ENCODE results near the gene ARHGEF28. TPM values are rescaled to one million over a fixed set of nuclear protein-coding genes. Genes with fewer than 3 reads are reported as not detected.

ARHGEF28 gene
- polyA plus RNA-seq, 3 donors: 50.6 to 53.2 (median 51.1) TPM

GRCh38 chr5:73617510-73618279 is 8.3 kb upstream of the ARHGEF28 start:
- no peak for DNase-seq (ENCODE audit: low read depth in 3 of 3, low spot score in 2 of 3)

- no peak for DNase-seq (ENCODE audit: low read depth in 3 of 3, low spot score in 2 of 3)
Observed at GRCh38 chr5:73619606-73620333, 6.2 kb upstream of the ARHGEF28 start.

GRCh38 chr5:73620334-73620687 is 5.7 kb upstream of the ARHGEF28 start:
- DNase-seq (ENCODE audit: low read depth in 3 of 3, low spot score in 2 of 3): no peak

- DNase-seq (ENCODE audit: low read depth in 3 of 3, low spot score in 2 of 3): no peak
Observed at GRCh38 chr5:73623060-73623459, 2.9 kb upstream of the ARHGEF28 start.

GRCh38 chr5:73623901-73624404 is 2.0 kb upstream of the ARHGEF28 start:
- DNase-seq (ENCODE audit: low read depth in 3 of 3, low spot score in 2 of 3): no peak

- no peak for DNase-seq (ENCODE audit: low read depth in 3 of 3, low spot score in 2 of 3)
Observed at GRCh38 chr5:73624888-73625287, 1.1 kb upstream of the ARHGEF28 start.

- DNase-seq (ENCODE audit: low read depth in 3 of 3, low spot score in 2 of 3): peak in 1 of 3 donors; percentile 8
Observed at GRCh38 chr5:73625372-73625943, 538 bp upstream of the ARHGEF28 start.

GRCh38 chr5:73626814-73627313 is 868 bp downstream of the ARHGEF28 start:
- DNase-seq (ENCODE audit: low read depth in 3 of 3, low spot score in 2 of 3): no peak

GRCh38 chr5:73629456-73629855 is 3.5 kb downstream of the ARHGEF28 start:
- no peak for DNase-seq (ENCODE audit: low read depth in 3 of 3, low spot score in 2 of 3)

GRCh38 chr5:73630765-73631164 is 4.8 kb downstream of the ARHGEF28 start:
- no peak for DNase-seq (ENCODE audit: low read depth in 3 of 3, low spot score in 2 of 3)

GRCh38 chr5:73631500-73631899 is 5.5 kb downstream of the ARHGEF28 start:
- DNase-seq (ENCODE audit: low read depth in 3 of 3, low spot score in 2 of 3): no peak

GRCh38 chr5:73633060-73633459 is 7.1 kb downstream of the ARHGEF28 start:
- DNase-seq (ENCODE audit: low read depth in 3 of 3, low spot score in 2 of 3): no peak

GRCh38 chr5:73636408-73636807 is 10.4 kb downstream of the ARHGEF28 start:
- no peak for DNase-seq (ENCODE audit: low read depth in 3 of 3, low spot score in 2 of 3)

- no peak for DNase-seq (ENCODE audit: low read depth in 3 of 3, low spot score in 2 of 3)
Observed at GRCh38 chr5:73637565-73637964, 11.6 kb downstream of the ARHGEF28 start.

GRCh38 chr5:73638344-73639095 is 12.5 kb downstream of the ARHGEF28 start:
- no peak for DNase-seq (ENCODE audit: low read depth in 3 of 3, low spot score in 2 of 3)

GRCh38 chr5:73640861-73641320 is 14.9 kb downstream of the ARHGEF28 start:
- DNase-seq (ENCODE audit: low read depth in 3 of 3, low spot score in 2 of 3): no peak

GRCh38 chr5:73641811-73642210 is 15.8 kb downstream of the ARHGEF28 start:
- DNase-seq (ENCODE audit: low read depth in 3 of 3, low spot score in 2 of 3): no peak

GRCh38 chr5:73642344-73642743 is 16.3 kb downstream of the ARHGEF28 start:
- DNase-seq (ENCODE audit: low read depth in 3 of 3, low spot score in 2 of 3): no peak

GRCh38 chr5:73644385-73644963 is 18.5 kb downstream of the ARHGEF28 start:
- DNase-seq (ENCODE audit: low read depth in 3 of 3, low spot score in 2 of 3): no peak

GRCh38 chr5:73647721-73648120 is 21.7 kb downstream of the ARHGEF28 start:
- no peak for DNase-seq (ENCODE audit: low read depth in 3 of 3, low spot score in 2 of 3)
